Measurements from ENCODE around the gene LRRC17. TPM values are rescaled to one million over a fixed set of nuclear protein-coding genes. Genes with fewer than 3 reads are reported as not detected.

LRRC17 gene
- total RNA-seq, 2 experiments from 2014 or later: not detected

DNA sequence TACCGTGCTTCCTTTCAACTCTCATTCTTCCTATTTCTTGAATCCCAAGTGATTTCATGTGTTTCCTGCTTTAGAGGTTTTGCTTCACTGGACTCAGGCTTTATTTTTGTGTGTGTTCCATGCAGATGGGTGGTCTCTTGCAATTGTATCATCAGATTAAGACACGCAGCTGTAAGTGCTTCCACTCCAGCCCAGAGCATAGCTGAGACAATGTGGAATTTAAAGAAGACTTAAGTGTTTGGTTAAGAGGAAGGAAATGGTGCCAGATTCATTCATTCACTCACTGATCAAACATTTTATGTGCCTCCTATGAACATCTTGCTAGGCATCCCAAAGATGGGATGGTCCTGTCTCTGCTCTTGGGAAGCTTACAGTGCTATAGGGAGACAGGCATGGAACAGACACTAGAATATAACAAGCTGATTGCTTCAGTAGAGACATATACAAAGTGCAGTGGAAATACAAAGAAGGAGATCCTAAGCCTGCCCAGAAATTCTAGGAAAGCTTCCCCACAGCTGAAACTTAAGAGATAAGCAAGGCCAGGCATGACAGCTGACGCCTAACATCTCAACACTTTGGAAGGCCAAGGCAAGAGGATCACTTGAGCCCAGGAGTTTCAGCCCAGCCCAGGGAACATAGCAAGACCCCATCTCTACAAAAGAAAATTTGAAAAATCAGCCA, 46.1 kb upstream of the LRRC17 start:
- no peak overlapping the region for H3K4me3 ChIP-seq (ENCODE audit: low read depth, low read length, poor library complexity, severe bottlenecking)
- H4K20me1 ChIP-seq (ENCODE audit: insufficient read depth, low read length): no peaks in the 10 kb centered on the region
- H3K9me3 ChIP-seq (ENCODE audit: low read length): no peaks in the 10 kb centered on the region
- intact Hi-C loops (cut with micrococcal nuclease; ENCODE audit: unreplicated experiment): no loop called here
- no peak overlapping the region for H3K27ac ChIP-seq (ENCODE audit: low read depth, low read length, poor library complexity, severe bottlenecking)
- no peaks in the 10 kb centered on the region for H3K9me2 ChIP-seq (ENCODE audit: insufficient read depth, low read length)
- no peak for DNase-seq (ENCODE audit: low spot score)
- no peaks in the 10 kb centered on the region for H3K4me1 ChIP-seq (ENCODE audit: insufficient read depth, low read length, poor library complexity, severe bottlenecking)
- no peaks in the 10 kb centered on the region for H3K79me2 ChIP-seq (ENCODE audit: insufficient read depth, low read depth, low read length)
- no peak overlapping the region for H2AFZ ChIP-seq (ENCODE audit: low read length)
- TF ChIP-seq EZH2phosphoT487 (IDR thresholded peaks at IDR 0.05; ENCODE audit: borderline replicate concordance, low read depth, low read length): no peak
- TF ChIP-seq, protein P1, sequence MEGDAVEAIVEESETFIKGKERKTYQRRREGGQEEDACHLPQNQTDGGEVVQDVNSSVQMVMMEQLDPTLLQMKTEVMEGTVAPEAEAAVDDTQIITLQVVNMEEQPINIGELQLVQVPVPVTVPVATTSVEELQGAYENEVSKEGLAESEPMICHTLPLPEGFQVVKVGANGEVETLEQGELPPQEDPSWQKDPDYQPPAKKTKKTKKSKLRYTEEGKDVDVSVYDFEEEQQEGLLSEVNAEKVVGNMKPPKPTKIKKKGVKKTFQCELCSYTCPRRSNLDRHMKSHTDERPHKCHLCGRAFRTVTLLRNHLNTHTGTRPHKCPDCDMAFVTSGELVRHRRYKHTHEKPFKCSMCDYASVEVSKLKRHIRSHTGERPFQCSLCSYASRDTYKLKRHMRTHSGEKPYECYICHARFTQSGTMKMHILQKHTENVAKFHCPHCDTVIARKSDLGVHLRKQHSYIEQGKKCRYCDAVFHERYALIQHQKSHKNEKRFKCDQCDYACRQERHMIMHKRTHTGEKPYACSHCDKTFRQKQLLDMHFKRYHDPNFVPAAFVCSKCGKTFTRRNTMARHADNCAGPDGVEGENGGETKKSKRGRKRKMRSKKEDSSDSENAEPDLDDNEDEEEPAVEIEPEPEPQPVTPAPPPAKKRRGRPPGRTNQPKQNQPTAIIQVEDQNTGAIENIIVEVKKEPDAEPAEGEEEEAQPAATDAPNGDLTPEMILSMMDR (conservative IDR thresholded peaks at IDR 0.05; ENCODE audit: low read length): no peak
- no TSS peak for BruUV-seq (replicated peaks)
- ChIA-PET POLR2A (no interaction called here), CTCF (ENCODE audit: unreplicated experiment) (no interaction called here)
- no peak overlapping the region for H3K4me2 ChIP-seq (ENCODE audit: low read length)
- no peaks in the 10 kb centered on the region for H3K36me3 ChIP-seq (ENCODE audit: insufficient read depth, low read length)

DNA sequence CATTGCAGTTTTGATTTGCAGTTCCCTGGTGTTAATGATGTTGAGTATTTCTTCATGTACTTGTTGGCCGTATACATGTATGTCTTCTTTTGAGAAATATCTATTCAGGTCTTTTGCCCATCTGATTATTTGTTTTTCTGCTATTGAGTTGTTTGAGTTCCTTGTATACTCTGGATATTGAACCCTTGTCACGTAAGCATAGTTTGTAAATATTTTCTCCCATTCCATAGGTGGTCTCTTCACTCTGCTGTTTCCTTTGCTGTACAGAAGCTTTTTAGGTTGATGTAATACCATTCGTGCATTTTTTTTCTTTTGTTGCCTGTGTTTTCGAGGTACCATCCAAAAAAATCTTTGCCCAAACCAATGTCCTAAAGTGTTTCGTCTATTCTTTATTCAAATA, 43.6 kb upstream of the LRRC17 start:
- Histone ChIP-seq H4K20me1 (ENCODE audit: insufficient read depth, low read length) (no peaks in the 10 kb centered on the region), H3K4me3 (ENCODE audit: low read depth, low read length, poor library complexity, severe bottlenecking) (no peak overlapping the region), H2AFZ (ENCODE audit: low read length) (no peak overlapping the region), H3K4me1 (ENCODE audit: insufficient read depth, low read length, poor library complexity, severe bottlenecking) (no peaks in the 10 kb centered on the region), H3K4me2 (ENCODE audit: low read length) (no peak overlapping the region), H3K9me2 (ENCODE audit: insufficient read depth, low read length) (no peaks in the 10 kb centered on the region), H3K79me2 (ENCODE audit: insufficient read depth, low read depth, low read length) (no peaks in the 10 kb centered on the region), H3K36me3 (ENCODE audit: insufficient read depth, low read length) (no peaks in the 10 kb centered on the region), H3K27ac (ENCODE audit: low read depth, low read length, poor library complexity, severe bottlenecking) (no peak overlapping the region), H3K9me3 (ENCODE audit: low read length) (no peaks in the 10 kb centered on the region)
- CTCF ChIA-PET (ENCODE audit: unreplicated experiment): no interaction called here
- POLR2A ChIA-PET: no interaction called here
- no peak for TF ChIP-seq EZH2phosphoT487 (IDR thresholded peaks at IDR 0.05; ENCODE audit: borderline replicate concordance, low read depth, low read length)
- TF ChIP-seq, protein P1 (conservative IDR thresholded peaks at IDR 0.05; ENCODE audit: low read length): no peak
- intact Hi-C loops (cut with micrococcal nuclease; ENCODE audit: unreplicated experiment): no loop called here
- no peak for DNase-seq (ENCODE audit: low spot score)
- no TSS peak for BruUV-seq (replicated peaks)

DNA sequence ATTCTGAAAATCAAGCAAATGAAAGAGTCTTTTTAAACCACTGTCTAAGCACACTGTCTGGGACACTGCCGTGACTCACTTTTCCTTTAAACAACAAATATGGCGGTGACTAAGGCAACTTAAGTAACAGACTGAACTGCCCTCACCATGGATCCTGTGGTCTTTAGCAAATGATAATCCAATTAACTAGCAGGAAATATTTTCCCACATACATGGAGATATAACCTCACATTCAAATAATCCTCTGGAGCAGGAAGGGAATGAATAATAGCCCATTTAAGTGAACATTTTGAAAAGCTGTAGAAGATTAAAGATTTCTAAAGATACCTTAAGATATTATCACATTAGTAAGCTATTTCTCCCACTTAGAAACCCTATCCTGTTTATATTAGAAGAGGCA, 40.3 kb upstream of the LRRC17 start:
- CTCF ChIA-PET (ENCODE audit: unreplicated experiment): no interaction called here
- DNase-seq (ENCODE audit: low spot score): no peak

More for the DNA sequence above, 40.3 kb upstream of the LRRC17 start:
- H3K4me2 ChIP-seq (ENCODE audit: low read length): no peak overlapping the region
- H3K36me3 ChIP-seq (ENCODE audit: insufficient read depth, low read length): no peaks in the 10 kb centered on the region
- H3K27ac ChIP-seq (ENCODE audit: low read depth, low read length, poor library complexity, severe bottlenecking): no peak overlapping the region
- H3K4me3 ChIP-seq (ENCODE audit: low read depth, low read length, poor library complexity, severe bottlenecking): no peak overlapping the region
- no peaks in the 10 kb centered on the region for H3K9me3 ChIP-seq (ENCODE audit: low read length)
- no peaks in the 10 kb centered on the region for H3K9me2 ChIP-seq (ENCODE audit: insufficient read depth, low read length)
- no peak for TF ChIP-seq EZH2phosphoT487 (IDR thresholded peaks at IDR 0.05; ENCODE audit: borderline replicate concordance, low read depth, low read length)
- H3K4me1 ChIP-seq (ENCODE audit: insufficient read depth, low read length, poor library complexity, severe bottlenecking): no peaks in the 10 kb centered on the region
- no peak overlapping the region for H2AFZ ChIP-seq (ENCODE audit: low read length)
- POLR2A ChIA-PET: interaction anchor here (0.6 kb wide), 2 partner anchors 928 to 1962 kb away, joined by 3 read pairs; no protein-coding TSS in a partner anchor
- no peaks in the 10 kb centered on the region for H4K20me1 ChIP-seq (ENCODE audit: insufficient read depth, low read length)
- BruUV-seq (replicated peaks): no TSS peak
- no peaks in the 10 kb centered on the region for H3K79me2 ChIP-seq (ENCODE audit: insufficient read depth, low read depth, low read length)
- intact Hi-C loops (cut with micrococcal nuclease; ENCODE audit: unreplicated experiment): no loop called here

All from OCI-LY7 (cell line).